ENCODE data around the gene SMYD3.
"Not testable (repeated sequence)": the region's sequence is repeated elsewhere in the genome, so short reads cannot be mapped to it uniquely, and the experiment has no call there.

Gene SMYD3

DNA sequence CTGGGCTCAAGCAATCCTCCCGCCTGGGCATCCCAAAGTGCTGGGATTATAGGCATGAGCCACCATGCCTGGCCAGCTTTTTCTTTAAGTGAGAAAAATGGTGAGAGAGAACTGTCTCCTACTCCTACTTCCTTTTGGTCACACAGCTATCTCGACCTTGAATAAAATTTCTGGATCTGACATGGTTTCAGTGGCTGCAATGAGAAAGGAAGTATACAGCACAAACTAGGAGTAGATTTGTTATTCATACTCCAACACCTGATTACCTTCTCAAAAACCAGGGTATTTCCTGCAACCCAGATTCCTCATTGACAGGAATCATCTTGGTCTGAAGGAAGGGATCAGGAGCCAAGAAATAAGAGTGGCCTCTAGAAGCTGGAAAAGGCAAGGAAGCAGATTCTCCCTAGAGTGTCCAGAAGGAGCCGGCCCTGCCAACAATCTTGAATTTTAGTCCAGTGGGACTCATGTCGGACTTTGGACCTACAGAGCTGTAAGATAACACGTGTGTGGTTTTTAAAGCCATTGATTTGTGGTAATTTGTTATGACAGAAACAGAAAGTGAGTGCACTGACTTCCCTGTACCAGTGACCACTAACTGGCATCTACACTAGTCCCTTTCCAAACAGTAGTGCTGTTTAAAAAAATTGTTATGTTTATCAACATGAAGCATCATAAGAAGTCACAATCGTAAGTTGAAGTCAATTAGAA lies 516.6 kb downstream of the SMYD3 start:
- DNase-seq = no peak
- no peak for TF ChIP-seq POLR2A (IDR thresholded peaks at IDR 0.05; ENCODE audit: low read length)
- no peak for TF ChIP-seq GATA1 (IDR thresholded peaks at IDR 0.05; ENCODE audit: low read depth, low read length)

DNA sequence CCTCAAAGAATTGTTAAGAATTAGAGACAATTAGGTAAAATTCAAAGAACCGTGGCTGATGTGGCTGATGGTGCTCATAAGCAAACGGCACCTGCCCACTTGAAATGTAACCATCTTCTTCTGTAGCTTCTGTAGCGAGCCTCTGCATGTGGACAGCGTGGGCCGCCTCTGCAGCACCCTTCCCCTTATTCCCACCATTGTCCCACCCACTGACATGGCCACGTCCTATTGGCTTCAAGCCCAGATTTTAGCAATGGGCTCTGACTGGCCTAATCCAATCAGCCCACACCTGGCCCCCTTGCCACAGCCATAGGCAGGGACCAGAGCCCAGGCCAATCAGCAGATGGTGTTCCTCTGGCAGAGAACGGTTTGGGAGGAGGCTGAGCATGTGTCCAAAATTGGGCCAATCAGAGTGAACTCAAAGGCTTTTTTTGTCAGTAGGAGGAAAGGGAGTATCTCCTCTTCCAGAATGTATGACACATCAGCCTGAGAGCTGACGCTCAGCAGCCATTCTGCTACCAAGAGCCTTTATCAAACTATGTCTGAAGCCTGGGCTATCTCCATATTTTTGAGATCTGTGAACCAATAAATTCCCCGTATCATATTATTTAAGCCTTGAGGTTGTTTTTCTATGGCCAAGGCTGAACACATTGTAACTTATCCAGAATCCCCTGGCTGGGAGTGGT lies 518.5 kb downstream of the SMYD3 start:
- TF ChIP-seq POLR2A (IDR thresholded peaks at IDR 0.05; ENCODE audit: low read length) (no peak), GATA1 (IDR thresholded peaks at IDR 0.05; ENCODE audit: low read depth, low read length) (no peak)

DNA sequence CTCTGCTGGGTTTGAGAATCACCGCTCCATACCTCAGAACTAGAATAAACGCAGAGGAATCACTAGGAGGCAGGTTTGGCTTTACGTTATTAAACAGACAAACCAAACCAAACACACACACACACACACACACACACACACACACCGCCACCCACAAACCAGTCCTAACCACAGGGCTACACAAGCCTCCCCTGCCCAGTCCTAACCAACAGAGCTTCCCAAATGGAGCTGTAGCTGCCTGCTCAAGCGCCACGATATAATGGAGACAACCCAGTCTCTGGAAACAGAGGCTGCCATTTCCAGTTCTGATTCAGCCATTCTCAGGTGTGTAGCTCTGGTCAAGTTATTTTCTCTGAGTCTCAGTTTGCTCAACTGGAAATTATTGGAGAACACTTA lies 519.1 kb downstream of the SMYD3 start:
- TF ChIP-seq POLR2A (IDR thresholded peaks at IDR 0.05; ENCODE audit: low read length) (no peak), GATA1 (IDR thresholded peaks at IDR 0.05; ENCODE audit: low read depth, low read length) (no peak)
- DNase-seq = no peak

More for the DNA sequence above, 518.5 kb downstream of the SMYD3 start:
- no peak for DNase-seq

DNA sequence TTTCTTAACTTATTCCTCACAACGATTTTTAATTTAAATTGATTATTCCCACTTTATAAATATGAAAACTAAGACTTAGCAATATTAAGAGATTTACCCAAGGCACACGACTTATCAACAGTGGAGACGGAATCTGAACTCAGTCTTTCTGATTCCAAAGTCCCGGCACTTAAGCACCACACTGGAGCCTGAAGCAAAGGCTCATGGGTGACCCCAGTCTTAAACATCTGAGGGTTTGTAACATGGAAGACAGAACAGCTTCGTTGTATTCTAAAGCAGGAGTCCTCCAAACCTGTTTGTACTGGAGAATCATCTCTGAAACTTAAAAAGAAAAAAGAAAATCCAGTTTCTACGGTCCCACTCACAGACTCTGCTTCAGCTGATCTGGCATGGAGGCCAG lies 519.5 kb downstream of the SMYD3 start:
- DNase-seq = no peak
- TF ChIP-seq GATA1 (IDR thresholded peaks at IDR 0.05; ENCODE audit: low read depth, low read length) = no peak
- no peak for TF ChIP-seq POLR2A (IDR thresholded peaks at IDR 0.05; ENCODE audit: low read length)

DNA sequence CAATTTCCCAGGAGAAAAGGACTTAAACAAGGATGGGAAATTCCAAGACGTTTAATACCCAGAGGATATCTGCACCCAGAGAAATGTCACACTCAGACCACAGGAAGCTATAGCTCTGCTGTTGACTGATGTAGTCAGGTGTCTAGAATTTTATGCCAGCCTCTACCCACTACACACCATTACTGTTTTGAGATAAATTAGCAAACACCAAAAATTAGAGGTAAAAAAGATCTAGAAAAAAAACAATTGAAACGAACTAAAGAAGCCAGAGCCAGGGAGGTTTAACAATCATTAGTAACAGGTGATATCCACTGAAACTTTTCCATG lies 519.9 kb downstream of the SMYD3 start:
- DNase-seq = no peak
- no peak for TF ChIP-seq POLR2A (IDR thresholded peaks at IDR 0.05; ENCODE audit: low read length)
- TF ChIP-seq GATA1 (IDR thresholded peaks at IDR 0.05; ENCODE audit: low read depth, low read length) = no peak

DNA sequence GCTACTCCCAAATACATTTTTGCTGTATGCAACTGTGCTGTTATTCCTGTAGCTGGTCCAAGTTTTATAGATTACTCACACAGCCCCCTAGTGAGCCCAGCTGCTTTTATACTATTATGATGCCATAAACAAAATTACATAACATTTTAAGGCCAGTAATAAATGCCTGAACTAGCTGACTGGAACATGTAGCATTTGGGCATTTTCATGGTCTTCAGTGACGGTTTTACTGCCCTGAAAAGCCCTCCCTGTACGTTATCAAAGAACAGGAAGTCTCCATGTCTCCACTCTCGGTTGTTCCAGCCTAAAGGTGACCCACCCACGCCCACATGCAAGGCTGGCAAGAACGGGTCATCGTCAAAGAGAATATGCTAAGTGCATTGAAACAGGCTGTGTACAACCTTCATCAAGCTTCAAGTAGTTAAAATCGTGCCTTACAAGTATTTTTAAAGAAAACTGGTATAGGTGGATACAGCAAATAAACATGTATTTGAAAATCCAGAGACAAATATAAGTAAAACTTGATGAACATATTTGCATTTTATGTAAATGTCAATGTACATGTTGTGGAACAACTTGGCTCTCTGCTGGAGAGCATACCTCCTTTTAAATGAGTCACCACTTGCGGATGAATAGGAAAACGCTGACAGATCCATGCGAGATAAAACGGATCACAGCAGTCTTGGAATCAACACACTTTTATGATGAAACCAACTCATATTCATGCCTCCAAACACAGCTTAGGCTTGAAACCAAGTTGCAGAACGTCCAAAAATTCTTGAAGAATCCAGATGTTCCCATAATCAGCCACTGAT lies 520.5 kb downstream of the SMYD3 start:
- DNase-seq = no peak
- TF ChIP-seq POLR2A (IDR thresholded peaks at IDR 0.05; ENCODE audit: low read length) = no peak
- TF ChIP-seq GATA1 (IDR thresholded peaks at IDR 0.05; ENCODE audit: low read depth, low read length) = no peak

DNA sequence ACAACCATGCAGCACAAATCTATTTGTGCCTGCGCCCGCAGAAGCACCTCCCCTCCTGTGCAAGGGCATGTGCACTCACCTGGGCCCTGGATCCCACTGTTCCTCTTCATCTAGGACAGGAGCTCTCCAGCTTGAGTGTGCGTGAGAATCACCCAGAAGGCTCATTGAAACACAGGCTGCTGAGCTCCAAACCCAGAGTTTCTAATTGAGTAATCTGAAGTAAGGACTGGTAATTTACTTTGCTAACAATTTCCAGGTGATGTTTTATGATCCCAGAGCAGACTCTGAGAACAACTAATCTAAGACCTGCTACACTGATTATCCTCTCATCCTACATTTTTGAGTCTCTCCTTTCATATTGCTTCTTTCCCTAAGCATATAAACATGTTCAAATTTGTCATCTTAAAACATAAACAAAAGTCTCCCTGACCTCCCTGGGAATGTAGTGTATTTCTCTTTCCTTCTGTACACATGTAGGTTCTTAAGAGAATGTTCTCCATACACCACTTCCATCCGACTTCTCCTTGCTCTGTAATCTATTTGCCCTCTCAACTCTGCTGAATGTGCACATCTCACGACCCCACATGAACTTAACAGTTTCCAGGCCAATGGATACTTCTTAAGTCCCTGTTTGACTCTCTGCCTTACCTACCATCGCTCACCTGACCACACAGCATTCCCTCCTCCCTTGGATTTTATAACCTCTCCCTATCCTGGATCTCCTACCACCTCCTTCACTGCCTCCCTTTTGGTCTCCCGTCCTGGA lies 522.5 kb downstream of the SMYD3 start:
- TF ChIP-seq POLR2A (IDR thresholded peaks at IDR 0.05; ENCODE audit: low read length) (no peak), GATA1 (IDR thresholded peaks at IDR 0.05; ENCODE audit: low read depth, low read length) (no peak)
- no peak for DNase-seq

DNA sequence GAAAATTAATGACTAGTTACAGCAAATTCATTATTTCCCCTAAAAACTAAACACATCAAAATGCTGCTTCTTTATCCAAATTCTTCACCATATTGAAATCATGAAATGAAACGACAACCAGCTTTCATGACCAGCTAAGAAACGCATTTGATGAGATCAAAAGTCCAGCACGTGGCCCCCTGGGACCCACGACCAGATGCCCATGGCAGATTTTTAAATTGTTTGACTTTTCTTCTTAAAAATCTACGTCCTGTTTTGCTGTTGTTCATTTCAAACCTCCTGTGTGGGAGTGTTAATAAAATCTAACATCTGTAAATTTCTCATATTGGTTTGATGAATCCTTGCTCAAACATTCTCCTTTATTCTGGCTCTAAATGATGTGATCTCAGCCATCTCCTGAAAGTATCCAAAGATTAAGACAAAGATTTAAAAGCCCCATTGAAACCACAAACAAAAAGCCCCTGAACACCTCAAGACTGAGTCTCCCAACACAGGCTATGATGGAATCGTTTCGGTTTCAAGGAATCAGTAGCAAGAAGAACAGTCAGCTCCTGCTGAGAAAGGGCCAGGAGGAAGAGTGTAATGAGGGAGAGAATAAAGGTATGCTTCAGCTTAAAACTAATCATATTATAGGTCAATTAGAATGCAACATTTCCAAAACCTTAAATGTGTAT lies 523.6 kb downstream of the SMYD3 start:
- DNase-seq = no peak
- no peak for TF ChIP-seq GATA1 (IDR thresholded peaks at IDR 0.05; ENCODE audit: low read depth, low read length)
- no peak for TF ChIP-seq POLR2A (IDR thresholded peaks at IDR 0.05; ENCODE audit: low read length)

DNA sequence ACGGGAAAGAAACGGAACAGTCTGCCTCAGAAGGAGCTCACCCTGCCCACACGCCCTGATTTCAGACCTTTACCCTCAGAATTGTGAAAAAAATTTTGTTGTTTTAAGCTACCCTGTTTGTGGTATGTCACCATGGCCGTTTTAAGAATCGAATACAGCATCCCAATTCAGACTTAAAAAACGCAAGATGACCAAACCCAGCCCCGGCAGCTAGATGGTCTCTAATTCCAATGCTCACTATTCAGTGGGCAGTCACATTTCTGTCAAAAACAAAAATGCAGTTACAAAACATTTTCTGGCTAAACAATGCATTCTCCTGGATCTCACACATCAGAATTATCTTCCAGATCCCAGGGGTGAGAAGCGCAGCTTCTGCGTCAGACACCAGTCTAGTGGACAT lies 527.5 kb downstream of the SMYD3 start:
- TF ChIP-seq GATA1 (IDR thresholded peaks at IDR 0.05; ENCODE audit: low read depth, low read length) (no peak), POLR2A (IDR thresholded peaks at IDR 0.05; ENCODE audit: low read length) (no peak)
- no peak for DNase-seq

DNA sequence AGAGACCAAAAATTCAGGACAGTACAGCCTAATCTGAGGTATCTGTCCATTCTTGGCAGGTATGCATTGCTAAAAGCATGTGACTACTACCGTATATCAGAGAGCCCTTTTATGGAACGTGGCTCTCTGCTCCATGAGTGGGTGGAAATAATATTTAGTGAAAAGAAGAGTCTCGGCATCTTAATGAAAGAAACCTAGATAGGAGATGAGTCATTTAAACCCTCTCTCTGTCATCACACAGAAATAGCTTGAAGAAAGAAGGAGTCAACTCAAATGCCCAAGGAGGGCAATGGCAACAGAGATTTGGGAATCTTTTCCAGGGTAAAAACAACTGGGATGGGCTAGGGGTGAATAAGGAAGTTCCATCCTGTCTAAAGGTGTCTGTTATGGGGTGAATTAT lies 528.2 kb downstream of the SMYD3 start:
- no peak for TF ChIP-seq POLR2A (IDR thresholded peaks at IDR 0.05; ENCODE audit: low read length)
- no peak for TF ChIP-seq GATA1 (IDR thresholded peaks at IDR 0.05; ENCODE audit: low read depth, low read length)
- DNase-seq = no peak

DNA sequence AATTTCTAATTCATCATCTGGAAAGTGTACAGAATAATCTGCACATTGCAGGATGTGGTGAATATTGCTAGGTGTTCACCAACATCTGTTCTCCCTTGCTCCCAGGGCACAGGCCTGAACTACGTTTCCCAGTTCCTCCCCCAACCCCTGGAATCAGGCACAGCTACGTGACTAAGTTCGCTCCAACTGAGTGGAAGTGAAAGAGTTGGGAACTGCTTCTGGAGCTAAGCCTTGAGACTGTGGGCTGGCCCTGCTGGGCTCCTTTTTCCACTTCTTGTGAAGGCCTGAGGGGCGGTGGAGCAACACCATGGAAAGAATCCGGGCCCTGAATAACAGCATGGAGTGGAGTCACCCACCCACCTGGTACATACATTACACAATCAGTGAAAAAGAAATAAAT lies 534.6 kb downstream of the SMYD3 start:
- no peak for DNase-seq
- no peak for TF ChIP-seq GATA1 (IDR thresholded peaks at IDR 0.05; ENCODE audit: low read depth, low read length)
- TF ChIP-seq POLR2A (IDR thresholded peaks at IDR 0.05; ENCODE audit: low read length) = no peak

DNA sequence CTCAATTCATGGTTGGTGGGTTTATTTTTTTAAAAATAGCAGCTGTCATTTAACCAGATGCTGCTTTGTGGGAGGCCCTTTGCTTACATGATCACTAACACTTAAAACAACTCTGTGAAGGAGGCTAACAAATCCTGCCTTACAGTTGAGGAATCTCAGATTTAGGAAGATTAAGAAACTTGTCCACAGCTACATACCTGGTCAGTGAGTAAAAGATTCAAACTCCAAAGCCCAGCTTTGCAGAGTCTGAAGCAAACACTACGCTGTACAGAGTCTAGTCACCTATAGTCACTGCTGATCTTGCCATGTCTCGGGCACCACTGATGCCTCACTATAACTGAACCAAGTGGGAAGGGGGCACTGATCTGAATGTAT lies 535.4 kb downstream of the SMYD3 start:
- DNase-seq = no peak
- no peak for TF ChIP-seq GATA1 (IDR thresholded peaks at IDR 0.05; ENCODE audit: low read depth, low read length)
- no peak for TF ChIP-seq POLR2A (IDR thresholded peaks at IDR 0.05; ENCODE audit: low read length)

DNA sequence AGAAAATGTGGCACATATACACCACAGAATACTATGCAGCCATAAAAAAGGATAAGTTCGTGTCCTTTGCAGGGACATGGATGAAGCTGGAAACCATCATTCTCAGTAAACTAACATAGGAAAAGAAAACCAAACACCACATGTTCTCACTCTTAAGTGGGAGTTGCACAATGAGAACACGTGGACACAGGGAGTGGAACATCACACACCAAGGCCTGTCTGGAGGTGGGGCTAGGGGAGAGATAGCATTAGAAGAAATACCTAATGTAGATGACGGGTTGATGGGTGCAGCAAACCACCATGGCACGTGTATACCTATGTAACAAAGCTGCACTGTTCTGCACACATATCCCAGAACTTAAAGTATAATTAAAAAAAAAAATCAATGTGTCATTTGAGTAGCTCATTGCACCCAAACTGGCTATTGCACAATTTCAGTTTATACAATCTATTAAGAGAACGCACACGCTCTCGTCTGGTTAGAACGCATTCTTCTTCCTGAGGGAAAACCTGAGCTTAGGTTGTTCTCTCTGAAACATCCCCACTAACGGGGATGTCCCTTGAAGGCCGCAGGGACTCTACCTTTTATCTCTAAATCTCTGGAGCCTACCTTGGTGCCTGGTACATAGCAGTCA lies 535.9 kb downstream of the SMYD3 start:
- not testable (repeated sequence) for DNase-seq
